ENCODE measurements around the gene SNX7. TPM values are rescaled to one million over a fixed set of nuclear protein-coding genes. Genes with fewer than 3 reads are reported as not detected.

SNX7 gene
- polyA plus RNA-seq, 2 of the 4 experiments (the other 2 are of a cell fraction): 29.5 to 45.1 TPM

DNA sequence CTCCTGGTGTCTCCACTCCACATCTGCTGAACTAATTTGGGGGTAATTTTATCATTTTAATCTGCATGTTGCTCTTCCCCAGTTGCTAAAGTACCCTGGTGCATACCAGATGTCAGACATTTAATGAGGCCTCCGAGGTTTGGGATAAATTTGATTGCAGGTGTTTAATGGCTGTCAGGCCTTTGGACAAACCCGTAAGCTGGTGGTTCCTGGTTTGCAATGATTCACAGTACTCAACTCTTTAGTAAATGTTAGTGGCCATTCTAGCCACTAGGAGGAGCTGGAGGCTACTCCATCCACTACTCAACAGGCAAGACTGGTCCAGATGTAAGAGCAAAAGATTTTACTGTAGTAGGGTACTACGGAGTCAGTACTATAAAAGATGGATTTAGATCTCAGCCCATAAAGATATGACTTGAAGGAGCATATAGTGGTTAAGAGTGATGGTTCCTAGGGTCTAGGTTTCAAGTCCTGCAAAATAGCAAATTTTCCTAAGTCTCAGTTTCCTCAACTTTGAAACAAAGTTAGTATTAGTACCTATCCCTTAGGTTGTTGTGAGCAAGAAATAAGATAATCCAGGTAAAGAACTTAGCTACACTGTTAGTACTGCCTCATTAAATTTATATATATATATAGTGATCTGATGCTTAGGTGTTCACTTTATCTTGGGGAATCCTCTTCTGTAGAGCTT is 132.8 kb downstream of the SNX7 start:
- ChIA-PET CTCF (interaction anchor here (0.7 to 1.6 kb wide), 4 partner anchors 9 to 949 kb away, joined by 3 to 4 read pairs (median 3); no protein-coding TSS in a partner anchor), POLR2A (no interaction called here)
- Histone ChIP-seq H3K4me1 (no peaks in the 10 kb centered on the region), H3K4me3 (no peak overlapping the region), H3K4me2 (no peak overlapping the region), H3K27ac (no peak overlapping the region), H3K9me3 (no peaks in the 10 kb centered on the region)
- no peak for FAIRE-seq
- 15% methylated on average over 3 of the region's 3 CpGs for WGBS (ENCODE audit: missing lambda C conversion rate)
- peak; percentile 21 to 56 for DNase-seq (ENCODE audit: low read depth in 1 of 2, low spot score in 1 of 2)
- TF ChIP-seq, protein P1, sequence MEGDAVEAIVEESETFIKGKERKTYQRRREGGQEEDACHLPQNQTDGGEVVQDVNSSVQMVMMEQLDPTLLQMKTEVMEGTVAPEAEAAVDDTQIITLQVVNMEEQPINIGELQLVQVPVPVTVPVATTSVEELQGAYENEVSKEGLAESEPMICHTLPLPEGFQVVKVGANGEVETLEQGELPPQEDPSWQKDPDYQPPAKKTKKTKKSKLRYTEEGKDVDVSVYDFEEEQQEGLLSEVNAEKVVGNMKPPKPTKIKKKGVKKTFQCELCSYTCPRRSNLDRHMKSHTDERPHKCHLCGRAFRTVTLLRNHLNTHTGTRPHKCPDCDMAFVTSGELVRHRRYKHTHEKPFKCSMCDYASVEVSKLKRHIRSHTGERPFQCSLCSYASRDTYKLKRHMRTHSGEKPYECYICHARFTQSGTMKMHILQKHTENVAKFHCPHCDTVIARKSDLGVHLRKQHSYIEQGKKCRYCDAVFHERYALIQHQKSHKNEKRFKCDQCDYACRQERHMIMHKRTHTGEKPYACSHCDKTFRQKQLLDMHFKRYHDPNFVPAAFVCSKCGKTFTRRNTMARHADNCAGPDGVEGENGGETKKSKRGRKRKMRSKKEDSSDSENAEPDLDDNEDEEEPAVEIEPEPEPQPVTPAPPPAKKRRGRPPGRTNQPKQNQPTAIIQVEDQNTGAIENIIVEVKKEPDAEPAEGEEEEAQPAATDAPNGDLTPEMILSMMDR (IDR thresholded peaks at IDR 0.05): peak; percentile 52
- TF ChIP-seq NR3C1 (IDR thresholded peaks at IDR 0.05) (no peak), SMC3 (IDR thresholded peaks at IDR 0.05) (peak; percentile 31; the same call in 1 of the 3 replicates), RAD21 (conservative IDR thresholded peaks at IDR 0.05 in 1 of 2, IDR thresholded peaks at IDR 0.05 in 1 of 2) (peak; percentile 51 to 66; a peak in 4 of 5 replicates)
- peak; percentile 78 to 86; a peak in 5 of 6 replicates for ATAC-seq

DNA sequence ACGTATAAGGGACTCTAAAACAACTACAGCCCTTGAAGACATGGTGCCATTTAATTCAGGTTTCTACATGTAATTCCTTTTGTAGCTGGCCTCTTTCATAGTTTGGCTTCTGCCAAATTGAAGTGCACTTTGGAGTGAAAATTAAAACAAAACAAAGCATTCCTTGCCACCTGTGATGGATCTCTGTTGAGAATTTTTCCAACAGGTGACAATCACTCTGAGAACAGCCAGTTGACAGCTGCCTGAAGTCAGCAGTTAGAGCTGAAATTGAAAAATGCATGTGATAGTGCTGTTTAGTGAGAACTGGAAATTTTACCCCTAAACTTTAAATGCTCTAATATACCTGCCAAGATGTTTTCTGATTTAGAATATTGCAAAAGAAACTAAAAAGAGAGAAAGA is 134.5 kb downstream of the SNX7 start:
- no peak for ATAC-seq
- POLR2A ChIA-PET: no interaction called here
- 40% methylated on average over 1 of the region's 1 CpG for WGBS (ENCODE audit: missing lambda C conversion rate)
- no peak overlapping the region for H3K4me2 ChIP-seq
- DNase-seq (ENCODE audit: low read depth in 1 of 2, low spot score in 1 of 2): no peak
- no peaks in the 10 kb centered on the region for H3K9me3 ChIP-seq
- H3K4me3 ChIP-seq: no peak overlapping the region
- H3K4me1 ChIP-seq: no peaks in the 10 kb centered on the region
- TF ChIP-seq RCOR1 (IDR thresholded peaks at IDR 0.05; ENCODE audit: low read depth, low read length) (no peak), JUNB (IDR thresholded peaks at IDR 0.05) (no peak), MAFK (IDR thresholded peaks at IDR 0.05; ENCODE audit: partially characterized antibody) (no peak), TFCP2L1 (CRISPR knock-in tag; IDR thresholded peaks at IDR 0.05) (no peak), BHLHE40 (IDR thresholded peaks at IDR 0.05; ENCODE audit: low read depth, low read length) (no peak), CEBPB (IDR thresholded peaks at IDR 0.05) (no peak), CBX8 (IDR thresholded peaks at IDR 0.05) (no peak), NPAS2 (CRISPR knock-in tag; IDR thresholded peaks at IDR 0.05; ENCODE audit: borderline replicate concordance) (no peak), GATA3 (IDR thresholded peaks at IDR 0.05; ENCODE audit: borderline replicate concordance) (no peak), HOXB5 (CRISPR knock-in tag; IDR thresholded peaks at IDR 0.05) (no peak), CHD2 (IDR thresholded peaks at IDR 0.05; ENCODE audit: low read length, partially characterized antibody) (no peak), RAD21 (conservative IDR thresholded peaks at IDR 0.05 in 1 of 2, IDR thresholded peaks at IDR 0.05 in 1 of 2) (no peak), POLR2A (IDR thresholded peaks at IDR 0.05; ENCODE audit: low read length) (no peak), PHF8 (IDR thresholded peaks at IDR 0.05; ENCODE audit: borderline replicate concordance, low read depth) (no peak)
- TF ChIP-seq, protein P2, sequence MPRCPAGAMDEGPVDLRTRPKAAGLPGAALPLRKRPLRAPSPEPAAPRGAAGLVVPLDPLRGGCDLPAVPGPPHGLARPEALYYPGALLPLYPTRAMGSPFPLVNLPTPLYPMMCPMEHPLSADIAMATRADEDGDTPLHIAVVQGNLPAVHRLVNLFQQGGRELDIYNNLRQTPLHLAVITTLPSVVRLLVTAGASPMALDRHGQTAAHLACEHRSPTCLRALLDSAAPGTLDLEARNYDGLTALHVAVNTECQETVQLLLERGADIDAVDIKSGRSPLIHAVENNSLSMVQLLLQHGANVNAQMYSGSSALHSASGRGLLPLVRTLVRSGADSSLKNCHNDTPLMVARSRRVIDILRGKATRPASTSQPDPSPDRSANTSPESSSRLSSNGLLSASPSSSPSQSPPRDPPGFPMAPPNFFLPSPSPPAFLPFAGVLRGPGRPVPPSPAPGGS (IDR thresholded peaks at IDR 0.05): no peak
- no peak for FAIRE-seq
- CTCF ChIA-PET: no interaction called here
- H3K27ac ChIP-seq: no peak overlapping the region

DNA sequence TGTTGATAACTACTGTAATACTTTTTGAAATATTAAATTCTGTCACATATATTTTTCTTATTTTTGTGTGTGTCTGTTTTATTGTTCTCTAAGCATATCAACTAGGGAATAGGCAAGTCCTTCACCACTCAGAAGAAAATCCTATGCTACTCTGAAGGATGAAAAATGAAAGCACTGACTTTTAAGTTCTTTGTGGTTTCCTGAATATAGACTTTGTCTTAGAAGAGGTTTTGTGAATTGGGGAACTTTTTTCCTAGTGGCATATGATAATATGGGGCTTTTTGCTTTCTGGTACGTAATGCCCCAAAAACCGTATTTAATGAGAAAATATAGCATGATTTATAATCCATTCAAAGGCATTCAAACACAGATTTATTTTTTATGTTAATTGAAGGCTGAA is 136.0 kb downstream of the SNX7 start:
- H3K4me3 ChIP-seq: no peak overlapping the region
- no peak for DNase-seq (ENCODE audit: low read depth in 1 of 2, low spot score in 1 of 2)
- ChIA-PET CTCF (no interaction called here), POLR2A (no interaction called here)
- no peaks in the 10 kb centered on the region for H3K9me3 ChIP-seq
- FAIRE-seq: no peak
- no peaks in the 10 kb centered on the region for H3K4me1 ChIP-seq
- WGBS (ENCODE audit: missing lambda C conversion rate): 81% methylated on average over 2 of the region's 2 CpGs
- TF ChIP-seq CEBPB (IDR thresholded peaks at IDR 0.05) (no peak), TP53 (CRISPR knock-in tag; IDR thresholded peaks at IDR 0.05) (no peak), HMGXB4 (CRISPR knock-in tag; IDR thresholded peaks at IDR 0.05; ENCODE audit: borderline replicate concordance) (no peak), HDAC2 (IDR thresholded peaks at IDR 0.05) (no peak), JUNB (IDR thresholded peaks at IDR 0.05) (no peak), REST (IDR thresholded peaks at IDR 0.05) (no peak), MAZ (IDR thresholded peaks at IDR 0.05; ENCODE audit: borderline replicate concordance, low read depth, low read length) (no peak), CHD2 (IDR thresholded peaks at IDR 0.05; ENCODE audit: low read length, partially characterized antibody) (no peak)
- TF ChIP-seq, protein P2 (IDR thresholded peaks at IDR 0.05): no peak
- no peak overlapping the region for H3K27ac ChIP-seq
- no peak for ATAC-seq
- no peak overlapping the region for H3K4me2 ChIP-seq

All from A549 (cell line).